Brain microvascular endothelial cell (primary cell): ENCODE results near the gene TNPO2.

Experiments
- DNase-seq: peaks from one replicate; pipeline ENCODE4 v3.0.0-alpha.2; 2020
- H3K27ac ChIP-seq: fragments of 250-450 bp; sonication (Bioruptor Pico); 2 replicates; pipeline ENCODE4 v1.5.1; 2020; ENCODE audit warnings: mild to moderate bottlenecking, moderate library complexity
- H3K27me3 ChIP-seq: fragments of 250-450 bp; sonication (Bioruptor Pico); replicated peaks from 2 replicates; pipeline ENCODE4 v1.5.1; 2020; ENCODE audit warnings: mild to moderate bottlenecking
- H3K36me3 ChIP-seq: fragments of 250-450 bp; sonication (Bioruptor Pico); replicated peaks from 2 replicates; pipeline ENCODE4 v1.5.1; 2020; ENCODE audit warnings: mild to moderate bottlenecking
- H3K4me3 ChIP-seq: 2 replicates; pipeline ENCODE4 v1.5.1; 2011; ENCODE audit warnings: low read depth, mild to moderate bottlenecking, control low read depth, low read length, moderate library complexity
- in situ Hi-C: cut with HindIII; loops from 2 replicates; pipeline ENCODE4 v1.10.0; 2017; ENCODE audit warnings: low sequenced_read_pairs, low pct_ligation_motif_present
- TF ChIP-seq, protein P1 (sequence below): IDR thresholded peaks from 2 replicates; pipeline ENCODE4 v1.5.1; 2011; ENCODE audit warnings: low read depth, mild to moderate bottlenecking, moderate library complexity, low read length, control low read depth, inconsistent platforms; ENCODE audit errors: missing control alignments

Gene TNPO2

DNA sequence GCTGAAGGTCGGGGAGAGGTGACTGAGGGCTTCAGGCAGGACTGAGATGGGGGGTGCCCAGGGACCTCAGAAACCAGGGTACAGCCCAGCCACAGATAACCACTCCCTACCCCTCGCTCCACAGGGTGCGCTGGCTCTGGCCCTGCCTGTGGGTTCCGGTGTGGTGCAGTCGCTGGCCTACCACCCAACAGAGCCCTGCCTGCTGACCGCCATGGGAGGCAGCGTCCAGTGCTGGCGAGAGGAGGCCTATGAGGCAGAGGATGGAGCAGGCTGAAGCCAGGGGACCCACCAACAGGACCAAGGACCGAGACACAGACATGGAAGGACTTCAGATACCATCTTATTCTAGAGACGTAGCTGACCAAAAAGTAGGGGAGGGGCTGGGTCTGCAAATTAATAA, 48.3 kb downstream of the TNPO2 start:
- no peak overlapping the region for H3K4me3 ChIP-seq
- no peaks in the 10 kb centered on the region for H3K27me3 ChIP-seq
- TF ChIP-seq, protein P1, sequence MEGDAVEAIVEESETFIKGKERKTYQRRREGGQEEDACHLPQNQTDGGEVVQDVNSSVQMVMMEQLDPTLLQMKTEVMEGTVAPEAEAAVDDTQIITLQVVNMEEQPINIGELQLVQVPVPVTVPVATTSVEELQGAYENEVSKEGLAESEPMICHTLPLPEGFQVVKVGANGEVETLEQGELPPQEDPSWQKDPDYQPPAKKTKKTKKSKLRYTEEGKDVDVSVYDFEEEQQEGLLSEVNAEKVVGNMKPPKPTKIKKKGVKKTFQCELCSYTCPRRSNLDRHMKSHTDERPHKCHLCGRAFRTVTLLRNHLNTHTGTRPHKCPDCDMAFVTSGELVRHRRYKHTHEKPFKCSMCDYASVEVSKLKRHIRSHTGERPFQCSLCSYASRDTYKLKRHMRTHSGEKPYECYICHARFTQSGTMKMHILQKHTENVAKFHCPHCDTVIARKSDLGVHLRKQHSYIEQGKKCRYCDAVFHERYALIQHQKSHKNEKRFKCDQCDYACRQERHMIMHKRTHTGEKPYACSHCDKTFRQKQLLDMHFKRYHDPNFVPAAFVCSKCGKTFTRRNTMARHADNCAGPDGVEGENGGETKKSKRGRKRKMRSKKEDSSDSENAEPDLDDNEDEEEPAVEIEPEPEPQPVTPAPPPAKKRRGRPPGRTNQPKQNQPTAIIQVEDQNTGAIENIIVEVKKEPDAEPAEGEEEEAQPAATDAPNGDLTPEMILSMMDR = no peak
- in situ Hi-C loops = no loop called here
- no peak for DNase-seq
- no peak overlapping the region for H3K27ac ChIP-seq
- H3K36me3 ChIP-seq = peaks cover 53% of the 10 kb centered on the region

DNA sequence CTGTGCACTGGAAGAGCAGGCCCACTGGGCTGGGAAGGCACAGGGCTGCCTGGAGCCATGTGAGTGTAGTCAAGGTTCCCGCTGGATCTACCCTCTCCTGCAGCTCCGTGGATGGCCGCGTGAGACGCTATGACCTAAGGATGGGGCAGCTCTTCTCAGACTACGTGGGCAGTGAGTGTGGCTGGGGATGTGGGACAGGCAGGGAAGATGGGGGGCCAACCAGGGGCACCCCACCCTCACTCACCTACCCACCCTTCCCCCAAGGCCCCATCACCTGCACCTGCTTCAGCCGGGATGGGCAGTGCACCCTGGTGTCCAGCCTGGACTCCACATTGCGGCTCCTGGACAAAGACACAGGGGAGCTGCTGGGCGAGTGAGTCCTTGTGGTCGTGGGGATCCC, 51.0 kb downstream of the TNPO2 start:
- TF ChIP-seq, protein P1 = no peak
- H3K36me3 ChIP-seq = peaks cover 42% of the 10 kb centered on the region
- no peak overlapping the region for H3K27ac ChIP-seq
- in situ Hi-C loops = no loop called here
- DNase-seq = no peak
- H3K4me3 ChIP-seq = no peak overlapping the region
- no peaks in the 10 kb centered on the region for H3K27me3 ChIP-seq

DNA sequence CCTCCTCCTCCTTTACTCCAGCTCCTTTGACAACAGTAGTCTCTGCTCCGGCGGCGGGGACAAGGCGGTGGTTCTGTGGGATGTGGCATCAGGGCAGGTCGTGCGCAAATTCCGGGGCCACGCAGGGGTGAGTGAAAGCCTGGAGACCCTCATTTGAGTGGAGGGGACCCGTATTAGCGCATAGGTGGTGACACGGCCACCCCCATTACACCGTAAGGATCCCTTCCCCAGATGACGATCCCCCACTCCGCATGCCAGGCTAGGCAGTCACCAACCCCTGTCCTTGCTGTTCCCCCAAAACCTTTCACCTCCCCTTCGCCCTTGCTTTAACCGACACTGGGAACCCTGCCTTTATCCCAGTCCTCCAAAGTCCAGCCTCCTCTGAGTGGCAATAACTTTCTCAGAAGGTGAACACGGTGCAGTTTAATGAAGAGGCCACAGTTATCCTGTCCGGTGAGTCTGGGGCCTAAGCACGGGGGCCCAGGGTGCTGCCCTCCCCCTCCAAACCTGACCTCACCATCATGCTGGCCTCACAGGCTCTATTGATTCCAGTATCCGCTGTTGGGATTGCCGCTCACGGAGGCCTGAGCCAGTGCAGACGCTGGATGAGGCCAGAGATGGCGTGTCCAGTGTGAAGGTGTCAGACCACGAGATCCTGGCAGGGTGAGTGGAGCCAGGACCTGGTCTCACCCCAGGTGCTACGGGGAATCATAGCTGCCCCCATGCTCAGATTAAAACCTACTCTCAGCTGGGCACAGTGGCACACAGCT, 53.4 kb downstream of the TNPO2 start:
- DNase-seq = no peak
- Histone ChIP-seq H3K27ac (no peak overlapping the region), H3K27me3 (no peaks in the 10 kb centered on the region), H3K36me3 (peaks cover 26% of the 10 kb centered on the region), H3K4me3 (peak overlapping the region; percentile 96)
- in situ Hi-C loops = no loop called here
- TF ChIP-seq, protein P1 = no peak

DNA sequence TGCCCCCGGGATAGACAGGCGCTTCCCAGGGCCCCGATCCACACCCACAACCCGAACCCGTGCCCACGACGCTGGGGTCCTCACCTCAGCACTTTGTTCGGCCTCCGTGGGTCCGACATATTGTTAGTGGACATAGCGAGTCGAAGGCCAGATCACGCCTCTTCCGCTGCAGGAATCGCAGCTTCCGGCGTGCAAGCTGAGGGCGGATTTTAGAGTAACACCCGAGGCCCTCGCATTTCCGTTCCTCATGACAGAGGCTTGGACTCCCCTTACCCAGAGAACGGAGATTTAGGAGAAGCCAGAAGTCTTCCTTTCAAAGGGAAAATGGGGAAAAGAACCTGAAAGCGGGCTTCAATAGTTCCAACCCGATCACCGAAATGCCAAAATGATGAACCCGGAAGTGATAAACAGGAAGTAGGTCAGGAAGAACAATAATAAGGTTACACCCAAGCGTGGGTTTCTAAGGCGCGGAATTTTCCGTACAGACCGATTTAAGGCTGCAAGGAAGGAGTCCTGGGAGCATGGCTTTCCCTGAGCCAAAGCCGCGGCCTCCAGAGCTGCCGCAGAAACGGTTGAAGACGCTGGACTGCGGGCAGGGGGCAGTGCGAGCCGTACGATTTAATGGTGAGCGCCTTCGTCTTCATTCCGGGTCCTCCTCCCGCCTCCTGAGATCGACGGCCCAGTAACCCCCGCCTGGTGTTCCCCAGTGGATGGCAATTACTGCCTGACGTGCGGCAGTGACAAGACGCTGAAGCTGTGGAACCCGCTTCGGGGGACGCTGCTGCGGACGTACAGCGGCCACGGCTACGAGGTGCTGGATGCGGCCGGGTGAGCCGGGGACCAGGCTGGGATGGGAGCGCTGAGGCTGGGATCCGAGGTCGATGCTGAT, 54.2 kb downstream of the TNPO2 start:
- H3K4me3 ChIP-seq = peak overlapping the region; percentile 96
- in situ Hi-C loops = no loop called here
- H3K27me3 ChIP-seq = no peaks in the 10 kb centered on the region
- peak overlapping the region; percentile 96 for H3K27ac ChIP-seq
- H3K36me3 ChIP-seq = peaks cover 23% of the 10 kb centered on the region
- TF ChIP-seq, protein P1 = peak; percentile 11
- DNase-seq = peak; percentile 61

DNA sequence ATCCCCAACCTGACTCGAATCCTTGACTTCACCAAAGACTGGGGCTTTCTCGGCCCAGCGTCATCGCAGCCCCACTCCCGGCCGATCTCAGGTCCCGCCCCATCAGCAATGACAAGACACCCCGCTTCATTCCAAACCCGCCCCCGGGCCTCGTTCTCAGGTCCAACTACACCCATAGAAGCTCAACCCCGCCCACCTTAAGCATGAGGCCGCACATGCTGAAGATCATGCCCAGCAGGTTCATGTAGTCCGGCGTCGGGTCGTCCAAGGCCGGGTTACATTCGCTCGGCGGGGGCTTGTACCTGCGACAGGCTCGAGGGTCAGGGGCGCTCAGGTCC, 54.8 kb downstream of the TNPO2 start:
- Histone ChIP-seq H3K4me3 (peak overlapping the region; percentile 96), H3K36me3 (peaks cover 18% of the 10 kb centered on the region), H3K27me3 (no peaks in the 10 kb centered on the region), H3K27ac (peak overlapping the region; percentile 96)
- DNase-seq = peak; percentile 60
- in situ Hi-C loops = no loop called here
- TF ChIP-seq, protein P1 = no peak
